Measurements from ENCODE around the gene DNPEP. TPM values are rescaled to one million over a fixed set of nuclear protein-coding genes. Genes with fewer than 3 reads are reported as not detected.
A peak's percentile ranks its signal among the peaks of the same experiment; 100 is the strongest.

Gene DNPEP
- total and polyA plus RNA-seq, 2 of the 8 experiments (the other 6 are each of a cell fraction or from before 2014, with no cell fraction given) = 59.8 to 109 TPM

DNA sequence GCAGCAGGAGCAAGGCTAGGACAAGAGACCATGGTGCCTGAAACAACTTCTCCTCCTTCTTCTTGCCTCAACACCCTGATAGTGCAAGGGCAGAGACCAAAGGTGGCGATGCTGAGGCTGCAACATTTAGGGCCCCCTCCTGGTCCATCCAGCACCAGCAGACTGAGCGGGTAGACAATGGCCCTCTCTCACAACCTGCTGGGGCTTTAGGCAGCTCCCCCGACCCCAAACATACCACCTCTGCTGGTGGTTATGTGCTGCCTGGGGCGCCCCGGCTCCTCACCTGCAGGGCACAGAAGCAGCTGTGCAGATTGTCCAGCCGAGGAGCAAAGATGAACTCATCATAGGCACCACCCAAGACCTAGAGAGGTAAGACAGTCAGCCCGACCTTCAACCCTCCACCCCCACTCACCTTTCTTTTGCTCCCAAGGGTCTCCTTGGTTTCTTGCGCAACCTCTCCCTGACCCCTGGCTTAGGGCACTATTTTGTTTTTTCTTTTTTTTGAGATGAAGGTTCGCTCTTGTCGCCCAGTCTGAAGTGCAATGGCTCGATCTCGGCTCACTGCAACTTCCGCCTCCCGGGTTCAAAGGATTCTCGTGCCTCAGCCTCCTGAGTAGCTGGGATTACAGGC, 3.5 kb downstream of the DNPEP start:
- no peak overlapping the region for H4K91ac ChIP-seq (replicated peaks; ENCODE audit: insufficient read length, low read length)
- peaks cover 0 to 6% of the 10 kb centered on the region in 2 experiments for H4K20me1 ChIP-seq (replicated peaks in 1 of 2; ENCODE audit: control insufficient read depth in 1 of 2, insufficient read depth in 2 of 2, low read length in 2 of 2)
- no peak overlapping the region for H2AK5ac ChIP-seq (ENCODE audit: low read depth, low read length)
- FAIRE-seq (no peak), DNase-seq (ENCODE audit: low read depth in 1 of 2, low spot score in 2 of 2) (no peak)
- H3K79me2 ChIP-seq (ENCODE audit: control insufficient read depth in 1 of 2, insufficient read depth in 2 of 2, low read length in 2 of 2) = no peaks in the 10 kb centered on the region
- H2BK120ac ChIP-seq (replicated peaks; ENCODE audit: low read depth, low read length) = no peak overlapping the region
- no peak overlapping the region for H2AFZ ChIP-seq (ENCODE audit: low read length)
- H3K4me1 ChIP-seq (replicated peaks in 1 of 4; ENCODE audit: control insufficient read depth in 3 of 4, insufficient read depth in 4 of 4, low read length in 3 of 4) = peaks cover 0 to 14% (median 4%) of the 10 kb centered on the region in 4 experiments; a peak in 5 of 7 replicates
- H3K56ac ChIP-seq (replicated peaks; ENCODE audit: insufficient read length, low read depth, low read length) = no peak overlapping the region
- H3K23ac ChIP-seq (ENCODE audit: insufficient read length) = no peak overlapping the region
- WGBS, 2 experiments (ENCODE audit: extremely low coverage in 1 of 2, insufficient coverage in 1 of 2, insufficient read length in 1 of 2, insufficient replicate concordance in 2 of 2, low coverage in 1 of 2, low lambda C conversion rate in 2 of 2, missing lambda C conversion rate in 1 of 2) = 81% methylated on average over 15 of the region's 15 CpGs; no CpG with 5 or more reads in 1 of the 2 experiments
- no peak overlapping the region for H4K5ac ChIP-seq (ENCODE audit: insufficient read length, low read depth, low read length)
- peaks cover 2% of the 10 kb centered on the region for H3K79me1 ChIP-seq (ENCODE audit: low read depth, low read length)
- TF ChIP-seq RAD21 (IDR thresholded peaks at IDR 0.05 in 1 of 2, conservative IDR thresholded peaks at IDR 0.05 in 1 of 2; ENCODE audit: low read depth in 2 of 2, low read length in 2 of 2) (peak; percentile 25 to 42; a peak in 3 of 4 replicates), TBP (IDR thresholded peaks at IDR 0.05; ENCODE audit: low read depth, low read length) (no peak), PHF8 (conservative IDR thresholded peaks at IDR 0.05; ENCODE audit: low read depth, low read length) (no peak), HDAC2 (IDR thresholded peaks at IDR 0.05; ENCODE audit: borderline replicate concordance in 1 of 2, low read depth in 2 of 2, low read length in 2 of 2) (no peak), CEBPB (IDR thresholded peaks at IDR 0.05; ENCODE audit: low read depth, low read length) (peak; percentile 80)
- TF ChIP-seq, protein P1, sequence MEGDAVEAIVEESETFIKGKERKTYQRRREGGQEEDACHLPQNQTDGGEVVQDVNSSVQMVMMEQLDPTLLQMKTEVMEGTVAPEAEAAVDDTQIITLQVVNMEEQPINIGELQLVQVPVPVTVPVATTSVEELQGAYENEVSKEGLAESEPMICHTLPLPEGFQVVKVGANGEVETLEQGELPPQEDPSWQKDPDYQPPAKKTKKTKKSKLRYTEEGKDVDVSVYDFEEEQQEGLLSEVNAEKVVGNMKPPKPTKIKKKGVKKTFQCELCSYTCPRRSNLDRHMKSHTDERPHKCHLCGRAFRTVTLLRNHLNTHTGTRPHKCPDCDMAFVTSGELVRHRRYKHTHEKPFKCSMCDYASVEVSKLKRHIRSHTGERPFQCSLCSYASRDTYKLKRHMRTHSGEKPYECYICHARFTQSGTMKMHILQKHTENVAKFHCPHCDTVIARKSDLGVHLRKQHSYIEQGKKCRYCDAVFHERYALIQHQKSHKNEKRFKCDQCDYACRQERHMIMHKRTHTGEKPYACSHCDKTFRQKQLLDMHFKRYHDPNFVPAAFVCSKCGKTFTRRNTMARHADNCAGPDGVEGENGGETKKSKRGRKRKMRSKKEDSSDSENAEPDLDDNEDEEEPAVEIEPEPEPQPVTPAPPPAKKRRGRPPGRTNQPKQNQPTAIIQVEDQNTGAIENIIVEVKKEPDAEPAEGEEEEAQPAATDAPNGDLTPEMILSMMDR (IDR thresholded peaks at IDR 0.05; ENCODE audit: control extremely low read depth in 1 of 3, insufficient read depth in 1 of 3, low read depth in 1 of 3, low read length in 3 of 3) = peak; percentile 61 to 93 (median 65)
- peaks cover 12 to 25% (median 21%) of the 10 kb centered on the region in 4 experiments for H3K36me3 ChIP-seq (ENCODE audit: control insufficient read depth in 2 of 4, insufficient read depth in 4 of 4, low read length in 3 of 4)
- no peak overlapping the region for H4K8ac ChIP-seq (ENCODE audit: extremely low read depth, insufficient read depth, low read length)
- H3K4ac ChIP-seq (replicated peaks; ENCODE audit: insufficient read length, low read depth, low read length) = no peak overlapping the region
- H3K9me3 ChIP-seq (ENCODE audit: insufficient read depth in 2 of 2, low read depth in 1 of 2, low read length in 1 of 2) = no peaks in the 10 kb centered on the region
- H3K14ac ChIP-seq (ENCODE audit: insufficient read length) = no peak overlapping the region
- no peaks in the 10 kb centered on the region; a peak in 1 of 7 replicates for H3K27me3 ChIP-seq (replicated peaks in 1 of 4; ENCODE audit: control insufficient read depth in 3 of 4, extremely low read depth in 1 of 4, insufficient read depth in 3 of 4, low read length in 3 of 4)
- no peak overlapping the region for H3K9ac ChIP-seq (replicated peaks in 1 of 4; ENCODE audit: extremely low read depth in 1 of 4, low read depth in 3 of 4, low read length in 3 of 4)
- no peak overlapping the region for H3K18ac ChIP-seq (ENCODE audit: extremely low read depth, low read length)
- H3K27ac ChIP-seq (ENCODE audit: low read depth, low read length) = no peak overlapping the region
- peaks cover 3% of the 10 kb centered on the region for H3K23me2 ChIP-seq (ENCODE audit: low read depth, low read length)
- no peak overlapping the region for H2BK20ac ChIP-seq (ENCODE audit: low read length)
- H2BK15ac ChIP-seq (ENCODE audit: low read length) = no peak overlapping the region
- H3K4me2 ChIP-seq (ENCODE audit: insufficient read depth in 1 of 2, low read depth in 2 of 2, low read length in 2 of 2) = no peak overlapping the region
- CTCF ChIA-PET (ENCODE audit: partially characterized antibody) = interaction anchor here (1.0 to 1.7 kb wide), 8 partner anchors 9 to 115 kb away, joined by 3 to 7 read pairs (median 4); partner anchors contain the start of gene GMPPA
- POLR2A ChIA-PET (ENCODE audit: partially characterized antibody) = interaction anchor here (1.6 kb wide), 1 partner anchor 132 kb away, joined by 4 read pairs; the partner anchor contains the start of gene TUBA4B
- H3K4me3 ChIP-seq (ENCODE audit: extremely low read depth in 1 of 4, insufficient read depth in 2 of 4, low read depth in 3 of 4, low read length in 4 of 4) = no peak overlapping the region
- no peak overlapping the region for H2BK12ac ChIP-seq (ENCODE audit: low read depth, low read length)
- H2BK5ac ChIP-seq (ENCODE audit: low read depth, low read length) = no peak overlapping the region

Data from H1 (cell line).